Neural progenitor cell (in vitro differentiated cells): ENCODE results near the gene PPP4R1.

Experiments
- CTCF ChIP-seq: fragments of 200-600 bp; sonication (generic); IDR thresholded peaks from 2 replicates; pipeline ENCODE4 v1.5.1; 2017; ENCODE audit warnings: antibody characterized with exemption, mild to moderate bottlenecking
- EZH2phosphoT487 ChIP-seq: fragments of 200-600 bp; sonication (generic); IDR thresholded peaks from 2 replicates; pipeline ENCODE4 v1.6.1; 2017; ENCODE audit warnings: antibody characterized with exemption

- no peak for TF ChIP-seq CTCF
- no peak for TF ChIP-seq EZH2phosphoT487
These were observed 10.0 kb downstream of the PPP4R1 start for GRCh38 chr18:9604348-9604747.
